ENCODE data around the gene TOR4A. TPM values are rescaled to one million over a fixed set of nuclear protein-coding genes. Genes with fewer than 3 reads are reported as not detected.
A peak's percentile ranks its signal among the peaks of the same experiment; 100 is the strongest.

Gene TOR4A
- total and polyA plus RNA-seq, 2 experiments from 2014 or later = 2.0 to 19.0 TPM

- no peak; the same call in 1 of the 2 replicates for TF ChIP-seq POLR2AphosphoS5 (IDR thresholded peaks at IDR 0.05; ENCODE audit: low read depth)
- TF ChIP-seq ZNF331 (CRISPR knock-in tag; IDR thresholded peaks at IDR 0.05; ENCODE audit: low read depth) = no peak
- no peak for TF ChIP-seq CTCF (conservative IDR thresholded peaks at IDR 0.05; ENCODE audit: low read depth in 2 of 2)
- TF ChIP-seq EZH2 (IDR thresholded peaks at IDR 0.05; ENCODE audit: low read depth, unreplicated experiment) = no peak
- no peak for TF ChIP-seq CREB1 (CRISPR knock-in tag; IDR thresholded peaks at IDR 0.05; ENCODE audit: low read depth)
- TF ChIP-seq NANOG (IDR thresholded peaks at IDR 0.05; ENCODE audit: borderline replicate concordance) = no peak
- TF ChIP-seq ZNF462 (CRISPR knock-in tag; IDR thresholded peaks at IDR 0.05) = no peak
- TF ChIP-seq ETS1 (IDR thresholded peaks at IDR 0.05) = no peak
- no peak for TF ChIP-seq EZH2phosphoT487 (IDR thresholded peaks at IDR 0.05; ENCODE audit: unreplicated experiment)
- no peak for TF ChIP-seq ZNF114 (CRISPR knock-in tag; IDR thresholded peaks at IDR 0.05)
- TF ChIP-seq STAT1 (IDR thresholded peaks at IDR 0.05; ENCODE audit: unreplicated experiment) = no peak
- TF ChIP-seq REST (IDR thresholded peaks at IDR 0.05; ENCODE audit: unreplicated experiment) = no peak
- no peak for TF ChIP-seq JUNB (IDR thresholded peaks at IDR 0.05; ENCODE audit: unreplicated experiment)
- H3K9me3 Mint-ChIP-seq = no peaks in the 10 kb centered on the region
- Histone ChIP-seq H3K9me2 (ENCODE audit: insufficient read depth) (no peaks in the 10 kb centered on the region), H3K27me3 (ENCODE audit: insufficient read depth) (no peaks in the 10 kb centered on the region), H3F3A (replicated peaks; ENCODE audit: low read depth) (no peaks in the 10 kb centered on the region), H3K27ac (ENCODE audit: low read depth) (no peak overlapping the region), H3K79me2 (replicated peaks; ENCODE audit: insufficient read depth) (no peaks in the 10 kb centered on the region), H4K20me1 (replicated peaks; ENCODE audit: insufficient read depth) (no peaks in the 10 kb centered on the region), H3K4me2 (peak overlapping the region; percentile 81), H3K36me3 (ENCODE audit: insufficient read depth) (no peaks in the 10 kb centered on the region), H2AFZ (peak overlapping the region; percentile 84), H3K4me3 (peak overlapping the region; percentile 52), H3K4me1 (ENCODE audit: insufficient read depth) (peaks cover 21% of the 10 kb centered on the region; the same call in 1 of the 2 replicates)
- peak overlapping the region; percentile 45; the same call in 2 of the 3 replicates for H3K4me3 Mint-ChIP-seq
- H3K27ac Mint-ChIP-seq = no peak overlapping the region
- peaks cover 2% of the 10 kb centered on the region; the same call in 2 of the 3 replicates for H3K4me1 Mint-ChIP-seq
- DNase-seq (ENCODE audit: low spot score) = peak; percentile 74
- peaks cover 2% of the 10 kb centered on the region for H3K27me3 Mint-ChIP-seq (ENCODE audit: insufficient read depth, low read depth, poor library complexity)
- ATAC-seq = peak; percentile 59
- no peaks in the 10 kb centered on the region for H3K36me3 Mint-ChIP-seq (ENCODE audit: low read depth)
These were observed 38.8 kb downstream of the TOR4A start for GRCh38 chr9:137316012-137316981.

Measured in GM23338 (cell line).